Activated CD4-positive, alpha-beta memory T cell treated with anti-CD3 and anti-CD28 coated beads for 36 hours (primary cell): ENCODE data around the gene AJUBA. TPM values are rescaled to one million over a fixed set of nuclear protein-coding genes. Genes with fewer than 3 reads are reported as not detected.
"Not testable (repeated sequence)": the region's sequence is repeated elsewhere in the genome, so short reads cannot be mapped to it uniquely, and the experiment has no call there.

Source experiments
- CTCF ChIA-PET: fragments of 350-600 bp; sonication (Branson Sonifier 250); formaldehyde crosslinking; loops from one replicate; lab custom pipeline; 2021; ENCODE audit warnings: antibody characterized with exemption, inconsistent platforms; lab: Charles Lee
- POLR2A ChIA-PET: fragments of 350-600 bp; sonication (Branson Sonifier 250); formaldehyde crosslinking; loops from one replicate; lab custom pipeline; 2021; ENCODE audit warnings: antibody characterized with exemption; lab: Charles Lee
- DNase-seq: peaks from one replicate; pipeline ENCODE4 v3.0.0-alpha.2; 2020
- H3K27ac Mint-ChIP-seq: one replicate; pipeline ENCODE4 v1.8.0; 2021; ENCODE audit warnings: mixed read lengths
- H3K27me3 Mint-ChIP-seq: one replicate; pipeline ENCODE4 v1.8.0; 2021; ENCODE audit warnings: mixed read lengths
- H3K36me3 Mint-ChIP-seq: one replicate; pipeline ENCODE4 v1.8.0; 2021; ENCODE audit warnings: mixed read lengths
- H3K4me1 Mint-ChIP-seq: one replicate; pipeline ENCODE4 v1.8.0; 2021; ENCODE audit warnings: low read depth, mixed read lengths
- H3K4me3 Mint-ChIP-seq: one replicate; pipeline ENCODE4 v1.8.0; 2021; ENCODE audit warnings: mild to moderate bottlenecking, mixed read lengths
- H3K9me3 Mint-ChIP-seq: one replicate; pipeline ENCODE4 v1.8.0; 2021; ENCODE audit warnings: mixed read lengths
- intact Hi-C: fragments of 100-400 bp; cut with micrococcal nuclease; formaldehyde crosslinking; loops from one replicate; pipeline ENCODE4 v1.15.1; 2023
- total RNA-seq, 2 experiments: library from RNA; stranded (reverse); gene quantifications; one replicate each; pipeline ENCODE4 v1.2.3, GENCODE V29; 2021

AJUBA gene
- total RNA-seq, 2 experiments from 2014 or later, result 1.5 to 1.7 TPM

GRCh38 chr14:23020143-23021128, 38.1 kb upstream of the AJUBA start:
- no peak overlapping the region for H3K4me3 Mint-ChIP-seq
- no peak overlapping the region for H3K27ac Mint-ChIP-seq
- H3K36me3 Mint-ChIP-seq, result peaks cover 25% of the 10 kb centered on the region
- no peak for DNase-seq
- POLR2A ChIA-PET, result interaction anchor here (1.2 kb wide), 1 partner anchor 8 kb away, joined by 3 read pairs; no protein-coding TSS in a partner anchor
- CTCF ChIA-PET, result interaction anchor here (0.9 to 2.1 kb wide), 4 partner anchors 34 to 48 kb away, joined by 3 to 7 read pairs (median 4); no protein-coding TSS in a partner anchor
- H3K4me1 Mint-ChIP-seq, result peaks cover 23% of the 10 kb centered on the region
- intact Hi-C loops, result no loop called here
- no peaks in the 10 kb centered on the region for H3K9me3 Mint-ChIP-seq
- H3K27me3 Mint-ChIP-seq, result no peaks in the 10 kb centered on the region

DNA sequence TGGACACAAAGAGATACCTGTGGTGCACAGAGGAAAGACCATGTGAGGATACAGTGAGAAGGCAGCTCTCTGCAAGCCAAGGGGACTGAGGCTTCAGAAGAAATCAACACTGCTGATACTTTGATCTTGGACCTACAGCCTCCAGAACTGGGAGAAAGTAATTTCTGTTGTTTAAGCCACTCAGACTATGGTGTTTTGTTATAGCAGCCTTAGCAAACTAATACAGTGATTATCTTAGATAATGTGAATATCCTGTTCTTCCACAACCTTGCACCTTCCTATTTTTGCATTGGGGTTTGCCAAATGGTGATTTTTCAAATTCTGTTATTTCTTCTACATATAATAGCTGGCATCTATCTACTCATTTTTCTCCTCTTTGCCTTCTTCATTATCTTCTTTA, 35.8 kb upstream of the AJUBA start:
- Mint-ChIP-seq H3K27me3 (no peaks in the 10 kb centered on the region), H3K4me1 (peaks cover 5% of the 10 kb centered on the region), H3K27ac (no peak overlapping the region), H3K9me3 (no peaks in the 10 kb centered on the region), H3K36me3 (peaks cover 8% of the 10 kb centered on the region), H3K4me3 (no peak overlapping the region)
- DNase-seq, result no peak
- intact Hi-C loops, result no loop called here
- POLR2A ChIA-PET, result interaction anchor here (0.6 kb wide), 1 partner anchor 15 kb away, joined by 4 read pairs; no protein-coding TSS in a partner anchor
- CTCF ChIA-PET, result interaction anchor here (1.1 to 1.8 kb wide), 4 partner anchors 11 to 59 kb away, joined by 3 to 9 read pairs (median 5); no protein-coding TSS in a partner anchor

DNA sequence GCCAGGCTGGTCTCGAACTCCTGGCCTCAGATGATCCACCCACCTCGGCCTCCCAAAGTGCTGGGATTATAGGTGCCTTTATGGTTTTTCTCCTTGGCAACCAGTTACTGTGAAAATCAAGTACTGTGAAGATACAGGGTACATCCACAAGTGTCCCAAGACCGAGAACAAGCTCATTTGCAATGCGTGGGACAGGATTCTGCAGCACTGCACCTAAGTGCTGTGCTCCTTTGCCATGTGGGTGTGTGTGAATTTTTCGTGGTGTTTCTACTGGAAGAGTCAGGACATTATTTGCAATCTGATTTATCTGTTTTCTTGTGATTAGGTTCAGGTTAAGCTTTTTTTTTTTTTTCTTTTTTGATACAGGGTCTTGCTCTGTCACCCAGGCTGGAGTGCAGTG, 34.7 kb upstream of the AJUBA start:
- Mint-ChIP-seq H3K27ac (no peak overlapping the region), H3K4me3 (no peak overlapping the region), H3K36me3 (peaks cover 4% of the 10 kb centered on the region), H3K4me1 (no peaks in the 10 kb centered on the region), H3K27me3 (no peaks in the 10 kb centered on the region), H3K9me3 (no peaks in the 10 kb centered on the region)
- ChIA-PET CTCF (interaction anchor here (1.1 to 1.8 kb wide), 4 partner anchors 22 to 45 kb away, joined by 3 to 9 read pairs (median 4); no protein-coding TSS in a partner anchor), POLR2A (interaction anchor here (1.3 kb wide), 1 partner anchor 73 kb away, joined by 3 read pairs; no protein-coding TSS in a partner anchor)
- DNase-seq, result no peak
- intact Hi-C loops, result no loop called here

- Mint-ChIP-seq H3K4me1 (no peaks in the 10 kb centered on the region), H3K36me3 (no peaks in the 10 kb centered on the region)
- intact Hi-C loops, result no loop called here
Observed at GRCh38 chr14:23015618-23016017, 33.3 kb upstream of the AJUBA start.

GRCh38 chr14:23013749-23014054, 31.4 kb upstream of the AJUBA start:
- H3K4me3 Mint-ChIP-seq, H3K4me1 Mint-ChIP-seq, H3K9me3 Mint-ChIP-seq, intact Hi-C loops, DNase-seq, POLR2A ChIA-PET, H3K36me3 Mint-ChIP-seq, H3K27me3 Mint-ChIP-seq, H3K27ac Mint-ChIP-seq: not testable (repeated sequence)
- CTCF ChIA-PET, result interaction anchor here (1.1 to 5.4 kb wide), 7 partner anchors 11 to 55 kb away, joined by 4 to 28 read pairs (median 5); partner anchors contain the start of gene AJUBA

More at GRCh38 chr14:23015618-23016017, 33.3 kb upstream of the AJUBA start:
- POLR2A ChIA-PET, result interaction anchor here (0.9 kb wide), 1 partner anchor 9 kb away, joined by 3 read pairs; no protein-coding TSS in a partner anchor
- H3K27me3 Mint-ChIP-seq, result no peaks in the 10 kb centered on the region
- H3K27ac Mint-ChIP-seq, result no peak overlapping the region
- H3K4me3 Mint-ChIP-seq, result no peak overlapping the region
- no peaks in the 10 kb centered on the region for H3K9me3 Mint-ChIP-seq
- no peak for DNase-seq
- CTCF ChIA-PET, result interaction anchor here (1.7 to 3.1 kb wide), 2 partner anchors 20 to 42 kb away, joined by 6 to 13 read pairs; no protein-coding TSS in a partner anchor

GRCh38 chr14:23013054-23013748, 30.9 kb upstream of the AJUBA start:
- Mint-ChIP-seq H3K9me3 (no peaks in the 10 kb centered on the region), H3K36me3 (no peaks in the 10 kb centered on the region), H3K27ac (no peak overlapping the region), H3K4me3 (no peak overlapping the region), H3K4me1 (peaks cover 14% of the 10 kb centered on the region), H3K27me3 (no peaks in the 10 kb centered on the region)
- intact Hi-C loops, result no loop called here
- no peak for DNase-seq
- ChIA-PET CTCF (interaction anchor here (0.7 to 5.4 kb wide), 9 partner anchors 10 to 83 kb away, joined by 3 to 28 read pairs (median 4); partner anchors contain the start of gene AJUBA), POLR2A (interaction anchor here (1.2 kb wide), 1 partner anchor 8 kb away, joined by 3 read pairs; no protein-coding TSS in a partner anchor)

DNA sequence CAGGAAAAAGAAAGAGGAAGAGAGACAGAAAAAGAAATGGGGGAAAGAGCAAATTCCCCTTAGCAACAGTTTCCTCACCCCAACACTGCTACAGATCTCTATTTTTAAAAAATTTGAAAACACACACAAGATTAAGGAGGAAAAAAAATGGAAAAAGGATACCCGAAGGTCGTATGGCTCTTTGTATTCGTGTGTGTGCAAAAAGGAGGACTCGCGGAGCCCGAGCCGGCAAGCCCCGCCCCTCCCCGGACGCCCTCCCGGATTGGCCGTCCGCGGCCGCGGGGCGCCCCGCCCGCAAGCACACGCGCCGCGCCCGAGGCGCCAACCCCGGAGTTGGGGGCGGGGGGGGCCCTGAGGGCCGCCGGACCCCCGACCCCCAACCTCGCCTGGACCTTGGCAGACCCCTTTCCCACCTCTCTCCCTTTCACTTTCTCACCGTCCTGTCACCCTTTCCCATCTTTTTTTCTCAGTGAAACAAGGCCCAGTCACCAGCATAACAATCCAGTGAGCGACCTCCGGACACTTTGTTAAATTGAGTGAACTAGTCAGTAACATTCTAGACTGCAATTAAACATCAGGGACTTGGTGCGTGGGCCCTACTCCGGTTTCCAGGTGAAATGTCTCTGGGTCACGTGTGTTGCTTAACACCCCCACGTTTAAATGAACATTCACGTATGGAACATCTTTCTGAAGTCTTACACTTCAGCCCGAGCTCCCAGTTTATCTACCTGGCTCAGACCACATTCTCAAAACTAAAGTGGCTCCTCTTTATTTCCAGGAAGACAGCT, 27.8 kb upstream of the AJUBA start, which contains the start of gene C14orf93:
C14orf93 (minus strand) TSS at position 205 of the 788 bp plus-strand sequence. CDS start 11,120 bp downstream, outside the sequence.
- peak; percentile 88 for DNase-seq
- intact Hi-C loops, result loop anchor here (2.0 kb wide), 1 partner anchor 15 kb away; no protein-coding TSS in a partner anchor
- no peaks in the 10 kb centered on the region for H3K27me3 Mint-ChIP-seq
- peak within 1 kb of the TSS; percentile 92 for H3K4me3 Mint-ChIP-seq
- ChIA-PET CTCF (interaction anchor here (0.9 to 5.4 kb wide), 2 partner anchors 16 to 24 kb away, joined by 3 to 28 read pairs; no protein-coding TSS in a partner anchor), POLR2A (interaction anchor here (0.5 to 1.2 kb wide), 4 partner anchors 15 to 81 kb away, joined by 3 to 4 read pairs (median 3); partner anchors contain the start of gene PRMT5)
- H3K36me3 Mint-ChIP-seq, result peaks cover 2% of the 10 kb centered on the region
- peaks cover 30% of the 10 kb centered on the region for H3K4me1 Mint-ChIP-seq
- no peaks in the 10 kb centered on the region for H3K9me3 Mint-ChIP-seq
- peak within 1 kb of the TSS; percentile 94 for H3K27ac Mint-ChIP-seq

DNA sequence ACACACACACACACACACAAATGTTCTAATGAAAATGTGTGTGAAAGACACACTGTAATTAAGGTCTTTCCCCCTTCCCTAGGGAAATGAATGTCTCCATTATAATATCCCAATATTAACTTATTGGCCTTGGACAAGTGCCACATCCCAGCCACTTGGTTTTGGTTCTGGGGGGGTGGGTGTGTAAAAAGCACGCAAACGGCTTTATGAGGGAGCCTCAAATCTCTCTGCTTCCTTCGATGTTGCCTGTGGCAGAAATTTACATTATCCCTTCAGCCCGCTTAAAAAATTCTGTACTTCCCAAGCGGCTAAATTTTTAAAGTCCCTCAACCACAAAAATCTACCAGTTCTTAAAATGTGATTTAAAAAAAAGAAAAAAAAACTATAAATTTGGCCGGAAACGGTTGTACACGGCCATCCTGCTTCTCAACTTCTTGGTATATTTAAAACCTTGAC, 27.2 kb upstream of the AJUBA start:
- H3K36me3 Mint-ChIP-seq, result peaks cover 2% of the 10 kb centered on the region
- intact Hi-C loops, result no loop called here
- H3K9me3 Mint-ChIP-seq, result no peaks in the 10 kb centered on the region
- CTCF ChIA-PET, result interaction anchor here (1.3 to 4.1 kb wide), 3 partner anchors 22 to 47 kb away, joined by 3 to 68 read pairs (median 61); partner anchors contain the start of genes AJUBA and CDH24
- peaks cover 33% of the 10 kb centered on the region for H3K4me1 Mint-ChIP-seq
- H3K27ac Mint-ChIP-seq, result peak overlapping the region; percentile 93
- DNase-seq, result no peak
- POLR2A ChIA-PET, result no interaction called here
- H3K4me3 Mint-ChIP-seq, result peak overlapping the region; percentile 92
- no peaks in the 10 kb centered on the region for H3K27me3 Mint-ChIP-seq

GRCh38 chr14:23008831-23009230, 26.5 kb upstream of the AJUBA start:
- POLR2A ChIA-PET, result no interaction called here
- Mint-ChIP-seq H3K4me3 (peak overlapping the region; percentile 92), H3K36me3 (peaks cover 2% of the 10 kb centered on the region), H3K27me3 (no peaks in the 10 kb centered on the region), H3K4me1 (peaks cover 33% of the 10 kb centered on the region), H3K9me3 (no peaks in the 10 kb centered on the region), H3K27ac (peak overlapping the region; percentile 66)
- intact Hi-C loops, result no loop called here
- no peak for DNase-seq
- CTCF ChIA-PET, result interaction anchor here (0.9 to 4.1 kb wide), 7 partner anchors 22 to 1105 kb away, joined by 3 to 68 read pairs (median 14); partner anchors contain the start of genes AJUBA, CDH24, DCAF11 and PRMT5
